ENCODE data around the gene KCTD11. TPM values are rescaled to one million over a fixed set of nuclear protein-coding genes. Genes with fewer than 3 reads are reported as not detected.
A peak's percentile ranks its signal among the peaks of the same experiment; 100 is the strongest.

KCTD11 gene
- total and polyA plus RNA-seq, 2 of the 13 experiments (the other 11 are each of a cell fraction or from before 2014, with no cell fraction given), result 1.6 to 2.6 TPM

DNA sequence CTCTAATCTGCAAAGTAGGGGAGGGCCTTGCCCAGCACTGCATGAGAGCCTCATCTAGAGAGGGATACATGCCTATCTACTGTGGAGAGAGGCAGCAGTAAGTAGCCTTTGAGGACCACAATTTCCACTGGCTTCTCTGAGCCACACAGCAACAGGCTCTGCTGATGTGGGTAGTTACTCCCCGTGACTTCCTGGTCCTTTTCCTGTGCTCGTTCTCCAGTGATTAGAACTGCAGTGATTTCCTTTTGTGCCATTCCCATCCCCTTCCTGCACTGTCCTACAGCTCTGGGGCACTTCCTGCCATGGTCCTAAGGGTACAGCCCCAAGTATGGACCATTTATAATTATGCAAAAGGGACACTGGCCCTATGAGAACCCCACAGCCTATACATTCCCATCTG is 39.3 kb downstream of the KCTD11 start:
- H3K27me3 ChIP-seq (ENCODE audit: control insufficient read depth in 1 of 2, insufficient read depth in 2 of 2, low read length in 2 of 2), result no peaks in the 10 kb centered on the region
- H3K9me3 ChIP-seq (ENCODE audit: low read length), result no peaks in the 10 kb centered on the region
- TF ChIP-seq FOXA3 (CRISPR knock-in tag; IDR thresholded peaks at IDR 0.05) (no peak), REL (CRISPR knock-in tag; conservative IDR thresholded peaks at IDR 0.05) (no peak), STAG1 (CRISPR knock-in tag; IDR thresholded peaks at IDR 0.05) (no peak)
- H3K4me2 ChIP-seq (ENCODE audit: low read depth, low read length), result no peak overlapping the region
- FAIRE-seq, result no peak
- ATAC-seq, result no peak
- 91% methylated on average over 2 of the region's 2 CpGs for WGBS (ENCODE audit: low lambda C conversion rate)
- DNase-seq (ENCODE audit: low spot score), result no peak
- no peak overlapping the region for H3K9ac ChIP-seq (ENCODE audit: insufficient read depth, low read depth, low read length)
- H3K27ac ChIP-seq (ENCODE audit: extremely low read length, insufficient read depth, low read length), result no peak overlapping the region
- peaks cover 14% of the 10 kb centered on the region for H3K4me1 ChIP-seq (ENCODE audit: insufficient read depth, low read length)
- H3K4me3 ChIP-seq (replicated peaks in 1 of 3; ENCODE audit: insufficient read depth in 1 of 3, low read depth in 2 of 3, low read length in 3 of 3), result no peak overlapping the region
- peaks cover 0 to 2% of the 10 kb centered on the region in 2 experiments; a peak in 2 of 5 replicates for H3K36me3 ChIP-seq (replicated peaks in 1 of 2; ENCODE audit: control insufficient read depth in 1 of 2, insufficient read depth in 2 of 2, low read length in 2 of 2)
- ChIA-PET POLR2A (no interaction called here), CTCF (ENCODE audit: low intra/inter-chr PET ratio, low total read pairs) (no interaction called here)
- BruUV-seq (replicated peaks), result no TSS peak
- no peaks in the 10 kb centered on the region for H4K20me1 ChIP-seq (ENCODE audit: insufficient read depth, low read length)
- H3K79me2 ChIP-seq (ENCODE audit: insufficient read depth, low read length), result no peaks in the 10 kb centered on the region
- H2AFZ ChIP-seq (ENCODE audit: low read length), result no peak overlapping the region
- in situ Hi-C loops (cut with HindIII; ENCODE audit: extremely low pct_ligation_motif_present, low pct_unique_long_range_greater_than_20kb), result no loop called here
- intact Hi-C loops (cut with micrococcal nuclease; ENCODE audit: unreplicated experiment), result no loop called here

DNA sequence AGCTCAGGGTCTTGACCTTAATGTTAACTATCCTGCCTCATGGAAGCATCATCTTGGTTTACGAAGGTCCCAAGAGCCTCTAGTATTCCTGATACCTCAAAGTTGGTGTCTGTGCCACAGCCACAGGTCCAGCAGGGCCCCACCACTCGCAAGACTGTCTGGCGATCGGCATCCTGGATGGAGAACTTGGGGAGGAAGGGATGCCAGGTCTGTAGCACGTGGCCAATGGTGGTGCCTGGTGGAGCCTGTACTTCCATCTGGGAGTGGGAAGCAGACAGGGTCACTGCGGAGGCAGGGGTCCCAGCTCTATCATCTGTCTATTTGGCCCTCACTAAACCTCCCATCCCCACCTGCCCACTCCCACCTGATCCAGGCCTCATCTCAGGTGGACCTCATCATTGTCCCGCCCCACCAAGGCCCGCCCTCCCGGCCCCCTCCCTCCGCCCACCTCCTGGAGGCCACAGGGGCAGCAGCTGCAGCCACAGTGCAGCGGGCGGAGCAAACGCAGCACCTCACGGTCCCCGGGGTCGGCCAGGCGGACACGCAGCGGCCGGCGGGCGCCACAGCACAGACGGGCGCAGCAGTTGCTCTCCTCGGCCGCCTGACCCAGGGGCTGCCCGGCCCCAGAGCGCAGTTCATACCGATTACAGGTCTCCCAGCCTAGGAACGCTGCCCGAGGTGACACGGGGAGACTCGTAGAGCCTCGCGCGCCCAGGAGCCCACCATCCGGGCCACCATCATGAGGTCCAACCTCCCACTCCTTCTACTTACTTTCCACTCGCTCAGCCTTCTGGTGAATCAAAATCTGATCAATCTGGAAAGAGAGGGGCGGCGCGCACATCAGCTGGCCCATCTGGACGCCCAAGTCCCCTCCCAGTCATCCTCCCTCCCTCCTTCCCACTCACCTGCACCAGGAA is 41.0 kb downstream of the KCTD11 start:
- WGBS (ENCODE audit: low lambda C conversion rate), result 95% methylated on average over 38 of the region's 42 CpGs
- TF ChIP-seq REPIN1 (CRISPR knock-in tag; IDR thresholded peaks at IDR 0.05; ENCODE audit: borderline replicate concordance, low read depth), result no peak
- no peak for TF ChIP-seq NFIC (IDR thresholded peaks at IDR 0.05; ENCODE audit: low read length)
- no peak for TF ChIP-seq EEA1 (CRISPR knock-in tag; IDR thresholded peaks at IDR 0.05; ENCODE audit: borderline replicate concordance)
- TF ChIP-seq, protein P1, sequence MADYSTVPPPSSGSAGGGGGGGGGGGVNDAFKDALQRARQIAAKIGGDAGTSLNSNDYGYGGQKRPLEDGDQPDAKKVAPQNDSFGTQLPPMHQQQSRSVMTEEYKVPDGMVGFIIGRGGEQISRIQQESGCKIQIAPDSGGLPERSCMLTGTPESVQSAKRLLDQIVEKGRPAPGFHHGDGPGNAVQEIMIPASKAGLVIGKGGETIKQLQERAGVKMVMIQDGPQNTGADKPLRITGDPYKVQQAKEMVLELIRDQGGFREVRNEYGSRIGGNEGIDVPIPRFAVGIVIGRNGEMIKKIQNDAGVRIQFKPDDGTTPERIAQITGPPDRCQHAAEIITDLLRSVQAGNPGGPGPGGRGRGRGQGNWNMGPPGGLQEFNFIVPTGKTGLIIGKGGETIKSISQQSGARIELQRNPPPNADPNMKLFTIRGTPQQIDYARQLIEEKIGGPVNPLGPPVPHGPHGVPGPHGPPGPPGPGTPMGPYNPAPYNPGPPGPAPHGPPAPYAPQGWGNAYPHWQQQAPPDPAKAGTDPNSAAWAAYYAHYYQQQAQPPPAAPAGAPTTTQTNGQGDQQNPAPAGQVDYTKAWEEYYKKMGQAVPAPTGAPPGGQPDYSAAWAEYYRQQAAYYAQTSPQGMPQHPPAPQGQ (CRISPR knock-in tag; IDR thresholded peaks at IDR 0.05; ENCODE audit: borderline replicate concordance), result no peak
- no peak for TF ChIP-seq ZMYM3 (CRISPR knock-in tag; IDR thresholded peaks at IDR 0.05)
- TF ChIP-seq ZNF33B (CRISPR knock-in tag; IDR thresholded peaks at IDR 0.05), result no peak
- no peak for TF ChIP-seq HOMEZ (CRISPR knock-in tag; IDR thresholded peaks at IDR 0.05; ENCODE audit: low read depth)
- no peak for TF ChIP-seq ATF4 (CRISPR knock-in tag; IDR thresholded peaks at IDR 0.05)
- no peak for TF ChIP-seq HNF4A (CRISPR knock-in tag; IDR thresholded peaks at IDR 0.05)
- CTCF ChIA-PET (ENCODE audit: low intra/inter-chr PET ratio, low total read pairs), result no interaction called here
- Histone ChIP-seq H4K20me1 (ENCODE audit: insufficient read depth, low read length) (no peaks in the 10 kb centered on the region), H3K4me1 (ENCODE audit: insufficient read depth, low read length) (peaks cover 14% of the 10 kb centered on the region), H3K4me2 (ENCODE audit: low read depth, low read length) (peak overlapping the region; percentile 88; the same call in 1 of the 2 replicates), H3K4me3 (replicated peaks in 1 of 3; ENCODE audit: insufficient read depth in 1 of 3, low read depth in 2 of 3, low read length in 3 of 3) (peak overlapping the region in 1 of 3 experiments; percentile 84; a peak in 1 of 6 replicates), H3K9ac (ENCODE audit: insufficient read depth, low read depth, low read length) (no peak overlapping the region), H3K9me3 (ENCODE audit: low read length) (no peaks in the 10 kb centered on the region), H3K27ac (ENCODE audit: extremely low read length, insufficient read depth, low read length) (no peak overlapping the region), H3K36me3 (replicated peaks in 1 of 2; ENCODE audit: control insufficient read depth in 1 of 2, insufficient read depth in 2 of 2, low read length in 2 of 2) (peaks cover 0 to 2% of the 10 kb centered on the region in 2 experiments; a peak in 2 of 5 replicates), H3K79me2 (ENCODE audit: insufficient read depth, low read length) (no peaks in the 10 kb centered on the region), H2AFZ (ENCODE audit: low read length) (no peak overlapping the region), H3K27me3 (ENCODE audit: control insufficient read depth in 1 of 2, insufficient read depth in 2 of 2, low read length in 2 of 2) (no peaks in the 10 kb centered on the region)
- in situ Hi-C loops (cut with HindIII; ENCODE audit: extremely low pct_ligation_motif_present, low pct_unique_long_range_greater_than_20kb), result no loop called here
- DNase-seq (ENCODE audit: low spot score), result no peak
- POLR2A ChIA-PET, result interaction anchor here (0.6 to 1.7 kb wide), 4 partner anchors 10 to 106 kb away, joined by 3 to 13 read pairs (median 4); partner anchors contain the start of genes CHRNB1 and TNK1
- intact Hi-C loops (cut with micrococcal nuclease; ENCODE audit: unreplicated experiment), result no loop called here
- ATAC-seq, result no peak
- BruUV-seq (replicated peaks), result no TSS peak
- no peak for FAIRE-seq
